Esophagus muscularis mucosa (tissue), 4 donors: ENCODE results near the gene GLB1L. TPM values are rescaled to one million over a fixed set of nuclear protein-coding genes. Genes with fewer than 3 reads are reported as not detected.

Experiments
- DNase-seq: peaks from one replicate; pipeline ENCODE4 v3.0.0-alpha.2; 2017; ENCODE audit errors: extremely low spot score
- H3K27ac ChIP-seq, 4 donors: fragments of 200-600 bp; sonication (generic); replicated peaks in 1 of 4; 1 replicate in 3 of 4; 2 replicates in 1 of 4; pipeline ENCODE4 v1.5.1; 2016 to 2019; ENCODE audit warnings: mild to moderate bottlenecking in 1 of 4
- H3K27me3 ChIP-seq, 4 donors: fragments of 200-600 bp; sonication (generic); one replicate each; pipeline versions ENCODE4 v1.5.1 to v1.6.0; 2016 to 2019
- H3K36me3 ChIP-seq, 4 donors: fragments of 200-600 bp; sonication (generic); one replicate each; pipeline ENCODE4 v1.5.1; 2016 to 2019
- H3K4me1 ChIP-seq, 4 donors: fragments of 200-600 bp; sonication (generic); one replicate each; pipeline ENCODE4 v1.5.1; 2016 to 2019
- H3K4me3 ChIP-seq, 4 donors: fragments of 200-600 bp; sonication (generic); 1 replicate in 2 of 4; 2 replicates in 2 of 4; pipeline ENCODE4 v1.5.1; 2016 to 2019; ENCODE audit warnings: mild to moderate bottlenecking in 4 of 4, moderate library complexity in 1 of 4
- H3K9me3 ChIP-seq, 4 donors: fragments of 200-600 bp; sonication (generic); 1 replicate in 3 of 4; 2 replicates in 1 of 4; pipeline ENCODE4 v1.5.1; 2016 to 2019
- CTCF ChIP-seq, 3 experiments: fragments of 200-600 bp in 2 of 3; fragments of 450-650 bp in 1 of 3; sonication (generic) in 2 of 3; IDR thresholded peaks; one replicate each; pipeline ENCODE4 v1.5.1; 2017 to 2019; ENCODE audit warnings: antibody characterized with exemption in 3 of 3, mild to moderate bottlenecking in 2 of 3, moderate library complexity in 1 of 3
- EP300 ChIP-seq: sonication (generic); formaldehyde crosslinking; IDR thresholded peaks from one replicate; pipeline ENCODE4 v1.6.1; 2017; ENCODE audit warnings: antibody characterized with exemption
- POLR2A ChIP-seq: fragments of 450-650 bp; IDR thresholded peaks from one replicate; pipeline ENCODE4 v1.6.1; 2017; ENCODE audit warnings: antibody characterized with exemption, moderate library complexity, mild to moderate bottlenecking, low read depth
- POLR2AphosphoS5 ChIP-seq, 2 donors: sonication (generic); formaldehyde crosslinking; IDR thresholded peaks; one replicate each; pipeline ENCODE4 v1.6.1; 2017; ENCODE audit warnings: antibody characterized with exemption in 2 of 2
- WGBS: methylation state at CpG from one replicate; pipeline ENCODE4 v1.1.5; 2018; 5-methylcytosine and 5-hydroxymethylcytosine counted together
- intact Hi-C: fragments of 100-400 bp; cut with DNase I; formaldehyde crosslinking; loops from one replicate; pipeline ENCODE4 v1.15.1; 2023
- total RNA-seq, 4 donors: library from RNA; depleted of rRNA; stranded (reverse); fragments of >200 nt; gene quantifications; one replicate each; pipeline versions ENCODE4 v1.1.0 to v1.2.1, GENCODE V29; 2016

Gene GLB1L
- total RNA-seq, 4 donors from 2014 or later = 3.3 to 6.4 (median 5.6) TPM

GRCh38 chr2:219280651-219281050, 35.4 kb upstream of the GLB1L start:
- 98% methylated on average over 4 of the region's 4 CpGs for WGBS
- H3K27me3 ChIP-seq = no peaks in the 10 kb centered on the region
- H3K27ac ChIP-seq = peak overlapping the region; percentile 96 to 98 (median 98)
- TF ChIP-seq POLR2AphosphoS5 (IDR thresholded peaks at IDR 0.05) (no peak), CTCF (IDR thresholded peaks at IDR 0.05) (no peak), EP300 (no peak), POLR2A (no peak)
- H3K36me3 ChIP-seq = peaks cover 23 to 54% (median 51%) of the 10 kb centered on the region in 4 donors
- no peak for DNase-seq
- H3K9me3 ChIP-seq = no peaks in the 10 kb centered on the region
- H3K4me1 ChIP-seq = peaks cover 31 to 64% (median 55%) of the 10 kb centered on the region in 4 donors
- H3K4me3 ChIP-seq = no peak overlapping the region
- intact Hi-C loops = no loop called here

GRCh38 chr2:219279916-219280516, 34.8 kb upstream of the GLB1L start:
- Histone ChIP-seq H3K36me3 (peaks cover 23 to 47% (median 45%) of the 10 kb centered on the region in 4 donors), H3K27me3 (no peaks in the 10 kb centered on the region), H3K4me3 (peak overlapping the region; percentile 74 to 89 (median 85)), H3K4me1 (peaks cover 31 to 58% (median 51%) of the 10 kb centered on the region in 4 donors), H3K27ac (peak overlapping the region; percentile 96 to 98 (median 98)), H3K9me3 (no peaks in the 10 kb centered on the region)
- no peak for DNase-seq
- 33% methylated on average over 12 of the region's 12 CpGs for WGBS
- intact Hi-C loops = no loop called here
- TF ChIP-seq POLR2AphosphoS5 (IDR thresholded peaks at IDR 0.05) (no peak), CTCF (IDR thresholded peaks at IDR 0.05) (no peak), POLR2A (no peak), EP300 (no peak)

- H3K27ac ChIP-seq = peak within 1 kb of the TSS; percentile 96 to 98 (median 98)
- intact Hi-C loops = no loop called here
- no peaks in the 10 kb centered on the region for H3K9me3 ChIP-seq
- TF ChIP-seq POLR2A (peak; percentile 85), EP300 (peak; percentile 57), POLR2AphosphoS5 (IDR thresholded peaks at IDR 0.05) (peak; percentile 95 to 96), CTCF (IDR thresholded peaks at IDR 0.05) (peak in 2 of 3 experiments; percentile 2 to 10)
- H3K36me3 ChIP-seq = peaks cover 16 to 40% (median 38%) of the 10 kb centered on the region in 4 donors
- H3K27me3 ChIP-seq = no peaks in the 10 kb centered on the region
- peak within 1 kb of the TSS; percentile 74 to 89 (median 85) for H3K4me3 ChIP-seq
- peaks cover 32 to 55% (median 51%) of the 10 kb centered on the region in 4 donors for H3K4me1 ChIP-seq
- WGBS = 1% methylated on average over 10 of the region's 65 CpGs
- peak; percentile 99 for DNase-seq
Measured at GRCh38 chr2:219279151-219279915, 34.1 kb upstream of the GLB1L start, which contains the start of gene DNAJB2. TSS of gene DNAJB2 (plus strand) at chr2:219279366. CDS start at chr2:219279834, 468 bp downstream.

GRCh38 chr2:219278655-219279150, 33.5 kb upstream of the GLB1L start:
- WGBS = 11% methylated on average over 9 of the region's 9 CpGs
- TF ChIP-seq EP300 (no peak), POLR2AphosphoS5 (IDR thresholded peaks at IDR 0.05) (no peak), CTCF (IDR thresholded peaks at IDR 0.05) (no peak), POLR2A (no peak)
- Histone ChIP-seq H3K36me3 (peaks cover 10 to 34% (median 32%) of the 10 kb centered on the region in 4 donors), H3K4me3 (peak overlapping the region; percentile 74 to 89 (median 85)), H3K27ac (peak overlapping the region; percentile 96 to 98 (median 98)), H3K27me3 (no peaks in the 10 kb centered on the region), H3K4me1 (peaks cover 39 to 61% (median 57%) of the 10 kb centered on the region in 4 donors), H3K9me3 (no peaks in the 10 kb centered on the region)
- intact Hi-C loops = no loop called here
- no peak for DNase-seq
